Stimulated activated CD8-positive, alpha-beta memory T cell treated with anti-CD3 and anti-CD28 coated beads, Interleukin-2, amount 100 ng/mL, for 1 hour (primary cell): Measurements from ENCODE around the gene ACTR10.

Experiments used
- DNase-seq, 2 donors: peaks; one replicate each; pipeline ENCODE4 v3.0.0-alpha.2; 2020; ENCODE audit warnings: low read depth in 2 of 2

Gene ACTR10

DNA sequence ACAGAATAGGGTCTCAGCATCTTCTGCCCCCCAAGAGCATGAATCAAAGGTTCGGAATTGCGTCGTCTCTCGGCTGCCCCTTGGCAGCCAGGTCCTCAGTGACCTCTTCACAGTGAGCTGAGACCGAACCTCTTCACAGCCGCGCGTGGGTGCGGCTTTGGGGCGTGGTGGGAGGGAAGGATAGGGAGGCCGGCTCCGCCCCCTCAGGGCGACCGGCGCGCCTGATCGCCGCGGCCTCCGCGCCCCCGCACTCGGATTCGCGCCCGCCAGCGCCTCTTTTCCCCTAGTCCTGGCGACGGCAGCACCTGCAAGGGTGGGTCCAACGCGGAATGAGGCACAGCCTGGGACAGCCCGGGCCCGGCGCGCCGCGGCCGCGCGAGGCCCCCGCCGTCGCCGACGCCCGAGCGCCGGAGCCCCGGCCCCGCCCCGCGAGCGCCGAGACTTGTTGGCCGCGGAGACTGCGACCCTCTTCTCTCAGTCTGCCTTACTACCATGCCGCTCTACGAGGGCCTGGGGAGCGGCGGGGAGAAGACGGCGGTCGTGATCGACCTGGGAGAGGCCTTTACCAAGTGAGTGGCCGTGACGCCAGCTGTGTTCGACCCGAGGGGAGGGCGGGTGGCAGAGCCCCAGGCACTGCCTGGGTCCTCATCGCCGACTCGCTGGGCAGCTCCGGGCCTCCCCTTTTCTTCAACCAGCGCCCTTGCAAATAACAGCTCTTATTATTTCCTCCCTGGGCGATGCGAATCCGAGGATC lies at the start of gene ACTR10:
ACTR10 (plus strand) TSS at position 424 of the 754 bp plus-strand sequence; CDS start at position 493, 69 bp downstream.
- DNase-seq = peak; percentile 74 to 77

DNA sequence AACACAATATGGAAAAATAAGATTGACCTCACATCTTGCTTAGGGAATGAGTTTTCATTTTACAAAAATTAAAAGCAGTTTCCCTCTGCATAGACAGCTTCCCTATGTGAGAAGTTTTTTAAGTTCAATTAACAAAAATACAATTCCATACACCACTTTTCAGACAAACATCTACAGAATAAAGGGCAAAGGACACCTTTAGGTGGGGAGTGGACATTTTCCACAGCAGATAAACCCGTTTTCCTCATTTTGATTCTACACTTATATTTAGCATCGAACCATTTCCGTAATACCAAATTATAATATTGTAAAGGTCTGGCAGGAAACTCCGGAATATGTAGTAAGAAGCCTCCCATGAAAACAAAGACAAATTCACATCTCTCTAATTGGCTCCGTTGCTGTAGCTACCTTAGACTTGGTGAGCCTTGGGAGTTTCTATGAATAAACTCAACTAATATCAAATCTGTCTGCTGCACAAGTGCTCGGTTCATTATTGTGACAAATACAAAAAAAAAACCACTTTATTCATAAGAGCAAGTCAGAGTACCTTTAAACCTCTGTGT lies 49.6 kb upstream of the ACTR10 start:
- DNase-seq = no peak

DNA sequence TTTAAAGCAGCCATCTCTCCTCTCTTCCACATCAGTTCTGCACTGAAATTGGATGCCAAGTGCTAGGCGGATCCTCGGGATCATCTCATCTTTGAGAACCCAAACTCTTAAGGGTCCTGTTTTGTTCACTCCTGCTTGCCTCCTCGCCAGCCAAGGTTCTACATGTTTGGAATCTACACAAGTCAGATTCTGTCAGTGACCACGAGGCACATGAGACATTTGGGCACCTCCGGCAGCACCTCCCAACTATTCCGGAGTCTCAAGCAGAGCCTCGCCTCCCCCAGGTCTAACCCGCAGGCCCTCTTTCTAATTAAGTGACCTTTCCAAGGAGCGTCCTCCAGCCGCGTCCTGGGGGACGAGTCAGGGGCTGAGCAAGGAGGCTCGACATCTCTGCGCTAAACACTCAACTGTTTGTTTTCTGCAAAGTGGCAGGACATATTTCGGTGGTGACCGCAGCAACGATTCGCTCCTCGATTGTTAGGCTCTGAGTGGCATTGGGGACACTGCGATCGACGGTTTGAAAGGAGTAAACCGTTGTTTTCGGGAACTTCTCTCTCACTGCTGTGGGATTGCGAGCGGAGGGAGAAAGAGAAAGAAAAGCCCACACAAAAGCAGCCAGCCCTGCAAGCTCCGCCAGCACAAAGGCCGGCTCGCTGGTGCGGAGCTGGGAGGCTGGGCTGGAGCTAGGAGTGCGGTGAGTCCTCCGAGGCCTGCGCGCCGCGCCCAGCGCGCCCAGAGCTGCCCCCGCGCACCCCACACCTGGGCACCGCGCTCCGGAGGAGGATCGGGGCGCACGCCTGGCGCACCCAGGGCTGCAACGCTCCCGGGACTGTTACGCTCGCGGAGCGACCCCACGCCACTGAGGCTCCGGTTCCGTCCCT lies 48.6 kb upstream of the ACTR10 start:
- DNase-seq = no peak

DNA sequence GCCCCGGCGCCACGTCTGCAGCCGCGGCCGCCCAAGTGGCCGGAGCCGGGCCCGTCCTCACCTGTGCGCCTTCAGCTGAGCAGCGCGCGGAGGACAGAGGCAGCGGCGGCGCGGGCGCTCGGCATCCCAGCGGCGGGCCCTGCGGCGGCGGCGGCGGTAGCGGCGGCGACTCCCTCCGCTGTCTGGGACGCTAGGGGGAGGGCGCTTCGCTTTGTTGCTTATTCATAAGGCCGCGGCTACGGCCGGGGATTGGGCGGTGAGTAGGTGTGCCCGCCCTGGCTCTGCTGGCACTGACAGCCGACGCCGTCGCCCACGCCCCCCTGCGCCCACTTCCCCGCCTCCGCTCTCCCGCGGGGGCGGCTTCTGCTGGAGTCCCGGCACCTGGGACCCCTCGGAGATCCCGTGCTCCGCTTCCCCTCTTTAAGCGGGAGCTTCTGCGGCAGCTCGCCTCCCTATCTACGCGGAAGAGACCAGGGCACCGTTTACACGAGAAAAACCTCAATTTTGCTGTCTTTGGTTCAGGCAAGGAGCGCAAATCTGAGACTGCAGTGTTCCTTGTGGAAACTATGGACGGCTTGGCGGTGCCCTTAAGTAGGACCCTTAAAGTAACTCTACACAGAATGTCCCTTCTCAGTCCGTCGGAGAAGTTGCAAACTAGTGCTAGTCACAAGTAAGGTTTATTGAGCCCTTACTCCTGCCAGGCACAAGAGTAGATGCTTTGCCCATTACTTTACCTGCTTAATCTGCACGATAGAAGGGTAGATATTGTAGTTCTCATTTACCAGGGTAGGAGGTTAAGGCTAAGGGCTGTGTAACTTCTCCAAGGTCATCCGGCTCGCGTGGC lies 47.7 kb upstream of the ACTR10 start, which contains the start of gene ARMH4:
ARMH4 (minus strand) TSS at position 200 of the 844 bp plus-strand sequence. CDS start 12,855 bp downstream, outside the sequence.
- DNase-seq = peak; percentile 25 to 35

DNA sequence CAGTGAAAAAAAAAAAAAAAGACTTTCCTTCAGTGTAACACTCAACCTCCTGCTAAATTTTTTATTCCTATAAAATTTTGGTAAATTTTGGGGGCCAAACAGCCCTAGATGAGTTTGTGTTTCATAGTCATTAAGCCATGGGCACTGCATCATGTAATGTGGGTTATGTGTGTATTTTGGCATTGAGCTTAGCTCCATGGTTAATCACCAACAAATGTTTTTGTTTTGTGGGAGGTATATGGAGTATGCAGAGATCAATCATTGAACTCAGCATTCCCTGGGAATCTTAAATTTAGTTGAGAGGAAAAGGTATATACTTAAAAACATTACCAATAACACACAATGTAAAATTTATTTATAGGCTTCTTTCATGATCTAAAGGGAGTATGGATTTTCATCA lies 39.4 kb upstream of the ACTR10 start:
- DNase-seq = no peak

DNA sequence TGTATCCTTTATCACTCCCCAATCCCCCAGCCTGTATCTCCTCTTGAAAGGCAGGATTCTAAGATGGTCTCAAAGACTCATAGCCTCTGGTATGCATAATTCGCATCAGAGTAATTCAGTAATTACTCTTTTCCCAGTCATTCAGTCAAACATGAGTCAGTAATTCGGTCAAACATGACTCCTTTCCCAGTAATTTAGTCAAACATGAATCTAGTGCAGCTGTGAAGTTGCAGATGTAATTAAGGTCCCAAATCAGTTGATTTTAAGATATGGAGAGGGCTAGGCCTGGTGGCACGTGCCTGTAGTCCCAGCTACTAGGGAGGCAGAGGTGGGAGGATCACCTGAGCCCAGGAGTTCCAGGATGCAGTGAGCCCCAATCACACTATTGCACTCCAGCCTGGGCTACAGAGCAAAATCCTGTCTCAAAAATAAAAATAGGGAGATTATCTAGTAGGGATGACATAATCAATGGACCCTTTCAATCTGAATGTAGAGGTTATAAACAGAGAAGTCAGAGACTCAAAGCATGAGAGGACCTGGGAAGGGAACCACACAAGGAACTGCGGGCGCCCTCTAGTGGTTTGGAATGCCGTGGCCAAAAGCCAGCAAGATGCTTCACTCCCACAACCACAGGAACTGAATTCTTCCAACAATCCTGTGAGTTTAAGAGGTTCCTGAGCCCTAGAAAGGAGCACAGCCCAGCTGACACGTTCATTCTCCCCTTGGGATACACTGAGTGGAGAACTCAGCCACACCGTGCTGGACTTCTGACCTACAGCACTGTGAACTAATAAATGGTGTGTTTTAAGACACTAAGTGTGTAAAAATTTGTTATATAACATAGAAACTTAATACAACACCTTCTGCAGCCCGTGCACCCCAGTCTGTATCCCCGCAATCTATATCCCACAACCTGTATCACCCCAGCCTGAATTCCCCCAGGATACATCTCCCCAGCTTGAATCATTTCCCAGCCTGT lies 33.7 kb upstream of the ACTR10 start:
- peak; percentile 51 to 53 for DNase-seq

DNA sequence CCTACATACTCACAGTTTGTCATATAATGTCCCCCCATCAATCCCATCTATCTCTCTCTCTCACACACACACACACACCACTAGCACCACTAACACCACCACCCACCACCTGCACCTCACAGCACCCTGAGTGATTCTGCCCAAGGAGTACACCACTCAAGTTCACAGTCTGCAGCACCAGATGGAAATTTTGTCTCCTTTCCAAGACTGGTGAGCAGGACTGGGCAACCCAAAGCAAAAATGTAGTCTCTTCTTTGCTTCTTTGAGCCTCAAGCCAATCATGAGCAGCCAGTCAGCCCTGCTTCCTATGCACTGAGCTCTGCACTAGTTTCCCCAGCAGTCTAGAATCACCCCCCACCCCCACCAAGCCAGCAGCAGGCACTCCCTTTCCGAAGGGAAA lies 32.9 kb upstream of the ACTR10 start:
- no peak for DNase-seq

DNA sequence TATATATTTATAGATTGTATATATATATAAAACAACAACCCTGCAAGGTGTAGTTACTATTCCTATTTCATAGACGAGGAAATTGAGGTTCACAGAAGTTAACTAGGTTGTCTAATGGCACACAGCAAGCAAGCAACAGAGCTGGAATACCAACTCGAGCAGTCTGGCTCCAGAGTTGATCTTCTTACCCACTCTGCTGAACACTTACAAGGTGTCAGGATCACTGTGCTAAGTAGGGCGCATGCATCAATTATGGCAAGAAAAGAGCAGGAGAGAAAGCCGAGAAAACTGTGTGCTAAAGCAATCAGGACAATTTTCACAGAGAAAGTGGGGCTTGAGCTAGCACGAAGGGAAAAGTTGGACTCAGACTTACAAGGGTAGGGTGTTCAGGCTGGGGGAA lies 32.1 kb upstream of the ACTR10 start:
- no peak for DNase-seq

DNA sequence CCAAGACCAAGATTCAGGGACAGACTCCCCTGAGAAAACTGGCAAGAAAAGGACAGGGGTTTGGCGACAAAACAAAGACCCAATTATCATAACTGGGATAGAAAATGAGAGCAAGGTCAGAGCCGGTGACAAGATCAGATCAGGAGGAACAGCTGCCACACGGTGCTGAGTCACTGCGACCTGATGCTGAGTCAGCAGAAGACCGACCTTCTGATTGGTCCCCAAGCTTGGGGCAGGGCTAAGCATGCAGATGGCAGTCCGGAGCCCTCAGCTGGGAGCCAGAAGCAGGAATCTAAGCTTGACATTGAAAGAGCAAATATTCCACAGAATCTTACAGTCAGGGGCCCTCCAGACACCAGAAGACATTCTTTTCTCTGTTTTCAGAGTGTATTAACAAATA lies 28.9 kb upstream of the ACTR10 start:
- no peak for DNase-seq

DNA sequence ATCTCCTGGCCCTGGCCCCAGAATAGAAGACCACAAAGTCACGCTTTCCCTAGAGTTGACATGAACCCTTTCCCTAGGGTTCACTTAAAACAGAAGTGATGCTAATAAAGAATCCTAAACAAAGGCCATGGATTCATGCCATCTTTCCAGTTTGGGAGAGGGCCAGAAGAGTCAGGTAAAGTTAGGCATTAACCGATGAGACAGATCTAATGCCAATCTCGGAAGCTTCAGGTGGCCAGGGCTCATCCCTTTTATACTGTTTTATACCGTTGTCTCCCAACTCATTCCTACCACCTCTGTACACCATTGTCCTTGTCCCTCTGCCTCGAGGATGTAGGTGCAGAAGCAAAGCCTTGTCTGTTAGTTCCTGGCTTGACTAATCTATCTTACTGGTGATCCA lies 22.8 kb upstream of the ACTR10 start:
- no peak for DNase-seq

DNA sequence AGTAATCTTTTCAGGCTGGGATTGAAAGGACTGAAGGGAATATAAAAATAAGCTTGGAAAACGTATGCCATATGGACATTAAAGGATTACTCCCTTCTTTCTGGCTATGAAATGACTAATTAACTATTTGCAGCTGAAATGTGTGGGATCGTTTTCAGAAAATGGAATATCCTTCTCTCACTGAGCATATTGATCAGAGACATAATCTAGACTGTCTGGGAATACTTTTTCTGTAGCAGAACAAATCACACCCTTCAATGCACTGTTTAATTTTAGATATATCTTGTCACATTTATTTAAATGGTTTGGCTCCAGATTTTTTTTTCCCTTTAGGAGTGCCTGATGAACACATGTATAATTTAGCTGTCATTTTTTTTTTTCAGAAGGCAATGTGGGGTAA lies 10.8 kb upstream of the ACTR10 start:
- no peak for DNase-seq

DNA sequence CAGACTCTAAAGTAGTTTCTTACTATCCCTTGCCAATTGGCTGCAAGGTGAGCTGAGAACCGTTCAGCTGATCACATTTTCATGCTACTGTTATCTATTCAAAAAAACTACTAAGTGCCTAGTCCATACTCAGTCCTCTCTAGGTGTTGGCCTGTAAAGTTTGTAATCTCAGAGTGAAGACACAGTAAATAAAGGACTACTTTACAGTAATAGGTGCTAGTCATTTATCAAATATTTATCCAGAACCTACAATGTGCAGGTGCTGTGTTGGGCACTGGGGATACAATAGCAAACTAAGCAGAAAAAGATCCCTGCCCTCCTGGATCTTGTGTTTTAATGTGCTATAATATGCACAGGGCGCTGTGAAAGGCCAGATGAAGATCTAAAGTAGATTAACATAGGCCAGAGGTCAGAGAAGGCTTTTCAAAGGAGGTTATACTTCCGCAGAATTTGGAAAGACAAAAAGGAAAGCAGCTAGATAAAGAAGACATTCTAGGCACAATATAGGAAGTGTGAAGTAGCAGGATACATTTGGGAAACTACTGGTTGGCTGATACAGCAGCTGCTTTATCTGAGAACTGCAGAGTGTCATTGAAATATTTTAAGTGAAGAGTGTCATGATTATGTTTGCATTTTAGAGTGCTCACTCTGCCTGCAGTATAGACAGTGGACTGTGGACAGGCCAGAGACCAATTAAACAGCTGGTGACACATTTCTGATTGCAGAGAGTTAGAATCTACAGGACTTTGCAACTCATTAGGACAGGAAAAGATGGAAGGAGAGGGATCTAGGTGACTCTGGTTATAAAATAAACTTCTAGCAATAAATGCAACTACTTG lies 8.0 kb upstream of the ACTR10 start:
- DNase-seq = no peak

DNA sequence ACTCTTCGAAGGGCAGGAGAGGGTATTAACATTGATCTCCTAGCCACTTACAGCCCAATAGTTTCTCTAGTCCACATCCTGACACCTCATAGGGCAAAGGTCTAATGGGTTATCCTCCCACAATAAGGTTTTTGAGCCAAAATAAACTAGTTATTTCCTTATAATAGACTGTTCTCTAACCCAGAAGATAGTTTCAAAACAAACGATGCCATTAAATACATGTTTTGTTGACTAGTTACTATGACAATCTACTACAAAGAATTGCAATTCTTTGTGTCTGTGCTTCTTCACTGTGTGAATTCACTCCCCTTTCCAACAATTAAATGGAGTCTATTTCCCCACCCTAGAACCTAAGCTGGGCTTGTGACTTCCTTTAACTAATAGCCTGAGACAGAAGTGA lies 6.4 kb upstream of the ACTR10 start:
- DNase-seq = no peak

DNA sequence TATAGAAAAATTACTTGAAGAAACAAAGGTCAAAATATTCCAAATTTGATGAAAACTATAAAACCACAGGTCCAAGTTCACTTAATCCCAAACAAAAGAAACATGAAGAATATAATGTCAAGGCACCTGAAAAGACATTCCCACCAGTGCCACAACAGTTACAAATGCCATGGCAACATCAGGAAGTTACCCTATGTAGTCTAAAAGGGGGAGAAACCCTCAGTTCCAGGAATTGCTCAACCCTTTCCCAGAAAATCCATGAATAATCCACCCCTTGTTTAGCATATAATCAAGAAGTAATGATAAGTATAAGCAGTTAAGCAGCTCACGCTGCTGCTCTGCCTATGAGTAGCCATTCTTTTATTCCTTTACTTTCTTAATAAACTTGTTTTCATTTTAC lies 3.8 kb upstream of the ACTR10 start:
- no peak for DNase-seq

DNA sequence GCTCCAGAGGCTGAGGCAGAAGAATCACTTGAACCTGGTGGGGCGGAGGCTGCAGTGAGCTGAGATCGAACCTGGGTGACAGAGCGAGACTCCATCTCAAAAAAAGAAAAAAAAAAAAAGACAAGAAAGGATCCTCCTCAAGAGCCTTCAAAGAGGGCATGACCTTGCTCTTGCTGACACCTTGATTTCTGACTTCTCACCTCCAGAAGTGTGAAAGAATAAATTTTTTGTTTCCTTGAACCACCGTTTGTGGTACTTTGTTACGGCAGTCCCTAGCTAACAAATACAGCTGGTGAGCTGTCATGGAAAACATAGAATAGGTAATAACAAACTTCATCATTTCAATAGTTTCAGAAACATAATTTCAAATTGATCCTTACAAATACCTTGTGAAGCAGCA lies 1.9 kb upstream of the ACTR10 start:
- no peak for DNase-seq

DNA sequence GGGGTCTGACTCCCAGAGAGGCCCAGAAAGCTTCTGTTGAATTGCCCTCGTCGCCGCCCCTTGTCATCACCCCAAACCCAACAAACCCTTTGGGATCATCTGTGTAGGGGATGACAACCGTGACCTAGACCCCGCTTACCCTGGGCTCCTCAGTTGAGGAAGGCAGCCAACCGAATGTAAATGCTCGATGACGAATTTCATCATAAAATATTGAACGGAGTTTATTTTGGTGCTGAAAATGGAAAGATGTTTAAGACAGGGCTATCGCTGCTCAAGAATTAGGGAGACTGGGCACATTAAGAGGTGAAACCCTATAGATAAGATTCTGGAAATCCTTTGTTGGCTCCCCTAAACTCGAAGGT lies 512 bp downstream of the ACTR10 start:
- no peak for DNase-seq

DNA sequence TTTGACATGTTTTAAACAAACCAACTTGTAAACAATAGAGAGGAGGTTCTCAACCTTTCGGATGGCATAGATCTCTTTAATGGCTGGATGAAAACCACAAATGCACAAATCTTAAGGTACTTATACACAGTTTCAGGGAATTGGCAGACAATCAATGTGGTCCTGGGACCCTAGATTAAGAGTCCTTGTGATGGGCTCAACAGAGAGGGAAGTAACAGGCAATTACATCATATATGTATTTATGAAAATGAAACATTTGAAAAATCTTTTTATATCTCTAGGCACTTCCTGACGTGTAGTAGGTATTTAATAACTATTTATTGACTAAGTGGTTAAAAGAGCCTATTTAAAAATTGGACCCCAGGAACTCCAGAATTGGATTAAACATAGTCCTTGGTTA lies 897 bp downstream of the ACTR10 start:
- DNase-seq = no peak

DNA sequence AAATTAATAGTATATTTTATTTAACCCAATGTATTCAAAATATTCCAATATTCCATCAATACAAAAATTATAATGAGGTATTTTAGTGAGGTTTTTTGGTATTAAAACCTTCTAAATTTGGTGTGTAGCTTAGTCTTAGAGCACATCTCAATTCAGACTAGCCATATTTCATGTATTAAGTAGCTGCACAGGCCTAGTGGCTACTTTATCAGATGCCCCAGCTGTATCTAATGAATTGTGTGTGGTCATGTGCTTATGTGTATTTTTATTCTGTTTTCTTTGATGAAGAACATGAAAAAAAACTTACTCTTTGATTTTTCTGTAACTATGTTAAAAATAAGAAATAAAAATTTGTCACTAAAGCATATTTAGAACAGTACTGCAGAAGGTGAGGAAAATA lies 13.2 kb downstream of the ACTR10 start:
- DNase-seq = no peak

DNA sequence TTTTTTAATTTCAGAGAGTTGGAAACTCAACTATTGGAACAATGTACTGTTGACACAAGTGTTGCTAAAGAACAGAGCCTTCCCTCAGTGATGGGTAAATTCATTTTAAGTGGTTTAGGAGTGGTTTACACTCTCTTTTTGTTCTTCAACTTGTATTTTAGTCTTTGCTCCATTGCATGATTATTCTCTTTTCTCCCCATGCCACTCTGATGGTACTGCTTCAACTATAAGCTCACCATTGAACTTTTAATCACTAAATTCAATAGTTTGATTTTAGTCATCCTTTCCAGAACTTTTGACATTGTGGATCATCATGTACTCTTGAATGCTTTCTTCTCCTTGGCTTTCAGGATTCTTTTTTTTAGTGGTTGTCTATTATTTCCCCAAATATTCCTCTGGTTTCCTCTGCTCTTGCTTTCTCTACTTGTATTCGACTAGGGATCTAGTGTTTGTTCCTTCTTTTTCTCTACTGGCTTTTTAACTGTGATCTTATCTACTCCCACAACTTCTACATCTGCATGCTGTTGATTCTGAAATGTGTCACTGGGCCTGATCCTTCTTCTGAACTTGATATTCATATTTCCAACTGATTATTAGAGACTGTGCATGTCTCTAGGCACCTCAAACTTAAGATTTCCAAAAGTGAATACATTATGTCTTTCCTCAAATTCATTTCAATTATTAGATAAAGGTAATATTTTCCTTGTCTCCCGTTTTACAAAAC lies 15.4 kb downstream of the ACTR10 start:
- DNase-seq = no peak
